Activated CD8-positive, alpha-beta T cell treated with anti-CD3 and anti-CD28 coated beads for 36 hours (primary cell): Measurements from ENCODE around the gene KCNC3. TPM values are rescaled to one million over a fixed set of nuclear protein-coding genes. Genes with fewer than 3 reads are reported as not detected.

Experiments
- ATAC-seq: fragments of 200-7000 bp; cut with Tn5 transposase; one replicate; pipeline ENCODE4 v1.10.0; 2021; ENCODE audit warnings: mild to moderate bottlenecking, moderate library complexity
- CTCF ChIA-PET: fragments of 350-600 bp; sonication (Branson Sonifier 250); formaldehyde crosslinking; loops from one replicate; lab custom pipeline; 2021; ENCODE audit warnings: antibody characterized with exemption; lab: Charles Lee
- POLR2A ChIA-PET: fragments of 350-600 bp; sonication (Branson Sonifier 250); formaldehyde crosslinking; loops from one replicate; lab custom pipeline; 2021; ENCODE audit warnings: antibody characterized with exemption; lab: Charles Lee
- DNase-seq: peaks from one replicate; pipeline ENCODE4 v3.0.0-alpha.2; 2020
- H3K27ac Mint-ChIP-seq: one replicate; pipeline ENCODE4 v1.8.0; 2021; ENCODE audit warnings: mild to moderate bottlenecking, mixed read lengths
- H3K27me3 Mint-ChIP-seq: one replicate; pipeline ENCODE4 v1.8.0; 2021; ENCODE audit warnings: mixed read lengths
- H3K36me3 Mint-ChIP-seq: one replicate; pipeline ENCODE4 v1.8.0; 2021; ENCODE audit warnings: low read depth, mixed read lengths
- H3K4me1 Mint-ChIP-seq: one replicate; pipeline ENCODE4 v1.8.0; 2021; ENCODE audit warnings: low read depth, mixed read lengths
- H3K4me3 Mint-ChIP-seq: one replicate; pipeline ENCODE4 v1.8.0; 2021; ENCODE audit warnings: mild to moderate bottlenecking, moderate library complexity, mixed read lengths
- H3K9me3 Mint-ChIP-seq: one replicate; pipeline ENCODE4 v1.8.0; 2021; ENCODE audit warnings: mixed read lengths
- CTCF ChIP-seq: fragments of 200-600 bp; IDR thresholded peaks from one replicate; pipeline ENCODE4 v1.8.0; 2022; ENCODE audit warnings: antibody characterized with exemption, mild to moderate bottlenecking
- intact Hi-C: fragments of 100-400 bp; cut with micrococcal nuclease; formaldehyde crosslinking; loops from one replicate; pipeline ENCODE4 v1.10.0; 2022
- total RNA-seq, 2 experiments: library from RNA; stranded (reverse); gene quantifications; one replicate each; pipeline ENCODE4 v1.2.3, GENCODE V29; 2021

KCNC3 gene
- total RNA-seq, 2 experiments from 2014 or later: 0.77 to 0.81 TPM

- Mint-ChIP-seq H3K36me3 (no peaks in the 10 kb centered on the region), H3K9me3 (no peaks in the 10 kb centered on the region), H3K27me3 (peaks cover 40% of the 10 kb centered on the region), H3K4me1 (peaks cover 8% of the 10 kb centered on the region), H3K4me3 (no peak overlapping the region), H3K27ac (no peak overlapping the region)
- POLR2A ChIA-PET: no interaction called here
- ATAC-seq (no peak), DNase-seq (no peak)
- TF ChIP-seq CTCF: no peak
- intact Hi-C loops: no loop called here
- CTCF ChIA-PET: no interaction called here
These were observed 8.6 kb downstream of the KCNC3 start for GRCh38 chr19:50320596-50320995.

GRCh38 chr19:50320051-50320450 lies 9.1 kb downstream of the KCNC3 start:
- ChIA-PET POLR2A (no interaction called here), CTCF (no interaction called here)
- Mint-ChIP-seq H3K9me3 (no peaks in the 10 kb centered on the region), H3K4me3 (no peak overlapping the region), H3K27me3 (peaks cover 41% of the 10 kb centered on the region), H3K27ac (no peak overlapping the region), H3K4me1 (peaks cover 10% of the 10 kb centered on the region), H3K36me3 (no peaks in the 10 kb centered on the region)
- intact Hi-C loops: no loop called here
- DNase-seq (no peak), ATAC-seq (no peak)
- TF ChIP-seq CTCF: no peak

GRCh38 chr19:50319156-50319555 lies 10.0 kb downstream of the KCNC3 start:
- Mint-ChIP-seq H3K4me1 (peaks cover 13% of the 10 kb centered on the region), H3K9me3 (no peaks in the 10 kb centered on the region), H3K27me3 (peaks cover 39% of the 10 kb centered on the region), H3K36me3 (no peaks in the 10 kb centered on the region), H3K27ac (no peak overlapping the region), H3K4me3 (no peak overlapping the region)
- ATAC-seq (no peak), DNase-seq (no peak)
- CTCF ChIA-PET: no interaction called here
- POLR2A ChIA-PET: no interaction called here
- no peak for TF ChIP-seq CTCF
- intact Hi-C loops: no loop called here

- H3K36me3 Mint-ChIP-seq: no peaks in the 10 kb centered on the region
- no peaks in the 10 kb centered on the region for H3K9me3 Mint-ChIP-seq
- intact Hi-C loops: no loop called here
- H3K27ac Mint-ChIP-seq: no peak overlapping the region
- CTCF ChIA-PET: no interaction called here
- DNase-seq (no peak), ATAC-seq (no peak)
- POLR2A ChIA-PET: no interaction called here
- peaks cover 13% of the 10 kb centered on the region for H3K4me1 Mint-ChIP-seq
- no peak for TF ChIP-seq CTCF
- H3K4me3 Mint-ChIP-seq: no peak overlapping the region
- peaks cover 46% of the 10 kb centered on the region for H3K27me3 Mint-ChIP-seq
These were observed 10.7 kb downstream of the KCNC3 start for GRCh38 chr19:50318438-50318837.

GRCh38 chr19:50317115-50317514 lies 12.1 kb downstream of the KCNC3 start:
- POLR2A ChIA-PET: no interaction called here
- intact Hi-C loops: no loop called here
- Mint-ChIP-seq H3K9me3 (no peaks in the 10 kb centered on the region), H3K4me1 (peaks cover 13% of the 10 kb centered on the region), H3K27me3 (peaks cover 52% of the 10 kb centered on the region), H3K27ac (no peak overlapping the region), H3K36me3 (no peaks in the 10 kb centered on the region), H3K4me3 (no peak overlapping the region)
- no peak for TF ChIP-seq CTCF
- DNase-seq (no peak), ATAC-seq (no peak)
- CTCF ChIA-PET: no interaction called here
